AG09319 (cell line): ENCODE results near the gene MYOCD.

Experiments used
- DNase-seq: peaks from one replicate; pipeline ENCODE4 v3.0.0-alpha.2; 2010; ENCODE audit warnings: low read depth; ENCODE audit errors: extremely low read depth
- CTCF ChIP-seq: IDR thresholded peaks from 2 replicates; pipeline ENCODE4 v1.5.1; 2011; ENCODE audit warnings: low read depth, mild to moderate bottlenecking, inconsistent platforms, low read length, moderate library complexity

MYOCD gene

GRCh38 chr17:12726131-12726530 is 60.4 kb downstream of the MYOCD start:
- DNase-seq = no peak
- no peak for TF ChIP-seq CTCF

- TF ChIP-seq CTCF = no peak
- DNase-seq = peak; percentile 44
These were observed 61.5 kb downstream of the MYOCD start for GRCh38 chr17:12727076-12727760.

GRCh38 chr17:12727881-12728280 is 62.2 kb downstream of the MYOCD start:
- DNase-seq = no peak
- TF ChIP-seq CTCF = no peak

- no peak for DNase-seq
- no peak for TF ChIP-seq CTCF
These were observed 63.4 kb downstream of the MYOCD start for GRCh38 chr17:12729086-12729485.

- no peak for TF ChIP-seq CTCF
- no peak for DNase-seq
These were observed 64.7 kb downstream of the MYOCD start for GRCh38 chr17:12730421-12730820.

GRCh38 chr17:12730931-12731521 is 65.3 kb downstream of the MYOCD start:
- DNase-seq = no peak
- TF ChIP-seq CTCF = no peak

GRCh38 chr17:12731839-12732238 is 66.1 kb downstream of the MYOCD start:
- DNase-seq = no peak
- no peak for TF ChIP-seq CTCF
